GM23248 (cell line): ENCODE data around the gene THOC6. TPM values are rescaled to one million over a fixed set of nuclear protein-coding genes. Genes with fewer than 3 reads are reported as not detected.
A peak's percentile ranks its signal among the peaks of the same experiment; 100 is the strongest.

ENCODE experiments used
- DNase-seq: peaks from one replicate; pipeline ENCODE4 v3.0.0-alpha.2; 2015
- H2AFZ ChIP-seq: fragments of 200-600 bp; sonication (generic); 2 replicates; pipeline ENCODE4 v1.6.1; 2016; ENCODE audit warnings: antibody characterized with exemption
- H3F3A ChIP-seq: fragments of 200-600 bp; sonication (generic); 2 replicates; pipeline ENCODE4 v1.6.1; 2016; ENCODE audit warnings: mild to moderate bottlenecking, antibody characterized with exemption, mixed run types; ENCODE audit not compliant: insufficient read depth
- H3K27ac ChIP-seq: fragments of 200-600 bp; sonication (generic); 2 replicates; pipeline ENCODE4 v1.5.1; 2016; ENCODE audit warnings: mild to moderate bottlenecking
- H3K27me3 ChIP-seq: fragments of 200-600 bp; sonication (generic); replicated peaks from 2 replicates; pipeline ENCODE4 v1.6.1; 2016; ENCODE audit warnings: mild to moderate bottlenecking; ENCODE audit not compliant: insufficient read depth
- H3K36me3 ChIP-seq: fragments of 200-600 bp; sonication (generic); 2 replicates; pipeline ENCODE4 v1.6.1; 2016; ENCODE audit warnings: low read depth, mild to moderate bottlenecking
- H3K4me1 ChIP-seq: fragments of 200-600 bp; sonication (generic); 2 replicates; pipeline ENCODE4 v1.6.1; 2016; ENCODE audit warnings: mild to moderate bottlenecking; ENCODE audit not compliant: insufficient read depth
- H3K4me2 ChIP-seq: fragments of 200-600 bp; sonication (generic); one replicate; pipeline ENCODE4 v1.6.1; 2016; ENCODE audit warnings: mild to moderate bottlenecking; ENCODE audit not compliant: unreplicated experiment
- H3K4me3 ChIP-seq: fragments of 200-600 bp; sonication (generic); 2 replicates; pipeline ENCODE4 v1.5.1; 2016; ENCODE audit warnings: mild to moderate bottlenecking
- H3K79me2 ChIP-seq: fragments of 200-600 bp; sonication (generic); 2 replicates; pipeline ENCODE4 v1.6.1; 2016; ENCODE audit warnings: mild to moderate bottlenecking; ENCODE audit not compliant: insufficient read depth
- H3K9ac ChIP-seq: fragments of 200-600 bp; sonication (generic); 2 replicates; pipeline ENCODE4 v1.6.1; 2016; ENCODE audit warnings: mild to moderate bottlenecking
- H3K9me2 ChIP-seq: fragments of 200-600 bp; sonication (generic); 2 replicates; pipeline ENCODE4 v1.6.1; 2016; ENCODE audit warnings: mixed run types, mild to moderate bottlenecking, moderate library complexity; ENCODE audit not compliant: insufficient read depth
- H3K9me3 ChIP-seq: fragments of 200-600 bp; sonication (generic); one replicate; pipeline ENCODE4 v1.6.1; 2017; ENCODE audit warnings: low read depth
- H4K20me1 ChIP-seq: fragments of 200-600 bp; sonication (generic); 2 replicates; pipeline ENCODE4 v1.6.0; 2016; ENCODE audit not compliant: insufficient read depth
- EZH2 ChIP-seq: fragments of 200-600 bp; sonication (generic); IDR thresholded peaks from 2 replicates; pipeline ENCODE4 v1.6.1; 2018; ENCODE audit warnings: antibody characterized with exemption, mild to moderate bottlenecking; ENCODE audit not compliant: insufficient read depth, poor library complexity, severe bottlenecking
- EZH2phosphoT487 ChIP-seq: fragments of 200-600 bp; sonication (generic); IDR thresholded peaks from 2 replicates; pipeline ENCODE4 v1.6.1; 2018; ENCODE audit warnings: antibody characterized with exemption, moderate library complexity, mild to moderate bottlenecking, low read depth; ENCODE audit not compliant: insufficient read depth
- WGBS, 2 experiments: methylation state at CpG; one replicate each; pipeline ENCODE4 v1.1.6; 2015 to 2017; ENCODE audit warnings: low lambda C conversion rate in 2 of 2, low coverage in 1 of 2; ENCODE audit errors: missing lambda C conversion rate in 2 of 2; 5-methylcytosine and 5-hydroxymethylcytosine counted together
- in situ Hi-C: fragments of 300-500 bp; cut with MboI; formaldehyde crosslinking; loops from 2 replicates; pipeline ENCODE4 v1.15.0; 2020
- polyA plus RNA-seq: library from polyadenylated mRNA; unstranded; fragments of >200 nt; fragmentation: Nextera tagmentation; extraction: Ambion mirVana; gene quantifications from 2 replicates; pipeline ENCODE4 v1.2.1, GENCODE V29; 2016
- total RNA-seq: library from RNA; depleted of rRNA; stranded (reverse); fragments of >200 nt; shearing (Covaris generic); gene quantifications from 2 replicates; pipeline ENCODE4 v1.2.3, GENCODE V29; 2014

The THOC6 gene
- total and polyA plus RNA-seq, 2 experiments from 2014 or later = 17.7 to 22.4 TPM

DNA sequence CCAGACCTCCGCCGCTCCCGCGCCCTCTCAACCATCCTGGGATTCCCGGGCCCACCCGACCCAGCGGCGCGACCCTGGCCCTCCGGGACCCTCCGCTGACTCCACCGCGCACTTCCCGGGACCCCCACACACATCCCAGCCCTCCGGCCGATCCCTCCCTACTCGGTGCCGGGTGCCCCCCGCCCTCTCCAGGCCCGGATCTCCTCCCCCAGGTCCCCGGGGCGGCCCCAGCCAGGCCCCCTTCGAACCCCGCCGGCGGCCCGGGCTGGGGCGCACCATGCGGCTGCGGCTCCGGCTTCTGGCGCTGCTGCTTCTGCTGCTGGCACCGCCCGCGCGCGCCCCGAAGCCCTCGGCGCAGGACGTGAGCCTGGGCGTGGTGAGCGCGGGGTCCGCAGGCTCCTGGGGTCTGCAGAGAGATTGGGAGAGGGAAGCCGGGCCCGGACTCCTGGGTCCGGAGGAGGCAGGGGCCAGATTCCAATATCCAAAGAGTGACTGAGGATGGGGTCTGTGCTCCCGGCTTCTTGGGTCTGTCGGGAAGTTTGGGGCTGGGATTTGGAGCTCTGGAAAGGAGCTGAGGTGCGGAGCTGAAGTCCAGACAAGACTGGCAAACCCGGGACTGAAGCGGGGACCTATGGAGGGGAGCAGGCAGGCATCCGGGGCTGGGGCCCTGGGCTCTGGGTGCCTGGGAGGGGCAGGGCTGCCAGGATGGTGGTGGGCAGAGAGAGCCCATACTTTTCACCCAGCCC, 23.0 kb downstream of the THOC6 start:
- Histone ChIP-seq H3K9me2 (no peaks in the 10 kb centered on the region), H4K20me1 (no peaks in the 10 kb centered on the region), H3K9me3 (no peaks in the 10 kb centered on the region), H3K36me3 (no peaks in the 10 kb centered on the region), H3K27me3 (peaks cover 37% of the 10 kb centered on the region), H3K4me2 (peak overlapping the region; percentile 84), H2AFZ (no peak overlapping the region), H3K4me1 (no peaks in the 10 kb centered on the region), H3K79me2 (no peaks in the 10 kb centered on the region), H3K27ac (no peak overlapping the region), H3K4me3 (peak overlapping the region; percentile 70; the same call in 1 of the 2 replicates), H3K9ac (no peak overlapping the region), H3F3A (no peaks in the 10 kb centered on the region)
- WGBS, 2 experiments = 4 to 8% methylated on average over 20 to 49 of the region's 54 CpGs
- peak; percentile 70 for TF ChIP-seq EZH2phosphoT487
- TF ChIP-seq EZH2 = peak; percentile 89
- in situ Hi-C loops = no loop called here
- peak; percentile 17 for DNase-seq

DNA sequence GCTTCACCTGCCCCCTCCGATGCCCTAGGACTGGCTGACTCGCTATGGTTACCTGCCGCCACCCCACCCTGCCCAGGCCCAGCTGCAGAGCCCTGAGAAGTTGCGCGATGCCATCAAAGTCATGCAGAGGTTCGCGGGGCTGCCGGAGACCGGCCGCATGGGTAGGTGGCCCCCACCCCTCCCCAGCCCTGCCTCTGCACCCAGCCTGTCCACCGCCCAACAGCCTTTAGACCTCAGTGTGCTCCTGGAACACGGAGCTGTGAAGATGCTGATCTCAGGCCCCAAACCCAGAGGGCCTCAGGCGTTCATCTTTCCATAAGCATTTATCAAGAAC, 23.5 kb downstream of the THOC6 start:
- 20 to 63% methylated on average over 3 to 9 of the region's 13 CpGs for WGBS, 2 experiments
- in situ Hi-C loops = no loop called here
- no peak for TF ChIP-seq EZH2
- TF ChIP-seq EZH2phosphoT487 = no peak
- no peaks in the 10 kb centered on the region for H3K9me3 ChIP-seq
- no peak overlapping the region for H3K9ac ChIP-seq
- no peaks in the 10 kb centered on the region for H4K20me1 ChIP-seq
- DNase-seq = no peak
- H3F3A ChIP-seq = no peaks in the 10 kb centered on the region
- H3K9me2 ChIP-seq = no peaks in the 10 kb centered on the region
- no peak overlapping the region for H3K4me3 ChIP-seq
- no peak overlapping the region for H2AFZ ChIP-seq
- no peaks in the 10 kb centered on the region for H3K36me3 ChIP-seq
- no peak overlapping the region for H3K27ac ChIP-seq
- H3K79me2 ChIP-seq = no peaks in the 10 kb centered on the region
- H3K27me3 ChIP-seq = peaks cover 37% of the 10 kb centered on the region
- H3K4me1 ChIP-seq = no peaks in the 10 kb centered on the region
- H3K4me2 ChIP-seq = no peak overlapping the region

DNA sequence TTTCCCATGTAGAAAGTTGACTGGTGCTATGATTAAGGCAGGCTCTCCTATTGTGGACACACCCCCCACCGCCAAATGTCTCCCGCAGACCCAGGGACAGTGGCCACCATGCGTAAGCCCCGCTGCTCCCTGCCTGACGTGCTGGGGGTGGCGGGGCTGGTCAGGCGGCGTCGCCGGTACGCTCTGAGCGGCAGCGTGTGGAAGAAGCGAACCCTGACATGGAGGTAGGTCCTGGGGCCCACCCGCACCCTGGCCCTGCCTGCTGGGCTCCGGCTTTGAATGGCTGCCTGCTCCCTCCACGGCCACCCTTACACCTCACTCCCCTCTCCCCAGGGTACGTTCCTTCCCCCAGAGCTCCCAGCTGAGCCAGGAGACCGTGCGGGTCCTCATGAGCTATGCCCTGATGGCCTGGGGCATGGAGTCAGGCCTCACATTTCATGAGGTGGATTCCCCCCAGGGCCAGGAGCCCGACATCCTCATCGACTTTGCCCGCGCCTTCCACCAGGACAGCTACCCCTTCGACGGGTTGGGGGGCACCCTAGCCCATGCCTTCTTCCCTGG, 26.2 kb downstream of the THOC6 start:
- Histone ChIP-seq H3K27ac (no peak overlapping the region), H3K9me3 (no peaks in the 10 kb centered on the region), H3K4me3 (no peak overlapping the region), H2AFZ (no peak overlapping the region), H3K4me2 (no peak overlapping the region), H3K9me2 (no peaks in the 10 kb centered on the region), H3K27me3 (peaks cover 32% of the 10 kb centered on the region), H3F3A (no peaks in the 10 kb centered on the region), H3K36me3 (no peaks in the 10 kb centered on the region), H3K9ac (no peak overlapping the region), H4K20me1 (no peaks in the 10 kb centered on the region), H3K4me1 (no peaks in the 10 kb centered on the region), H3K79me2 (no peaks in the 10 kb centered on the region)
- WGBS, 2 experiments = 79 to 80% methylated on average over 16 to 26 of the region's 26 CpGs
- TF ChIP-seq EZH2 = no peak
- no peak for TF ChIP-seq EZH2phosphoT487
- DNase-seq = no peak
- in situ Hi-C loops = no loop called here

DNA sequence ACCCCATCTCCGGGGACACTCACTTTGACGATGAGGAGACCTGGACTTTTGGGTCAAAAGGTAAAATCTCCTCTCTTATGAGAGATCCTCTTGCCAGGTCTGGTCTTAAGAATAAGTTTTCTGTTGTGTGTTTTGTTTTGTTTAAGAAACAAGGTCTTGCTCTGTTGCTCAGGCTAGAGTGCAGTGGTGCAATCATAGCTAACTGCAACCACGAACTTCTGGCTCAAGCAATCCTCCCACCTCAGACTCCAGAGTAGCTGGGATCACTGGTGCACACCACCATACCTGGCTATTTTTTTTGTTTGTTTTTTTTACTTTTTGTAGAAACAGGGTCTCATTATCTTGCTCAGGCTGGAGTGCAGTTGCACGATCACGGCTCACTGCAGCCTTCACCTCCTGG, 26.7 kb downstream of the THOC6 start:
- H3K79me2 ChIP-seq = no peaks in the 10 kb centered on the region
- H3K36me3 ChIP-seq = no peaks in the 10 kb centered on the region
- TF ChIP-seq EZH2 (no peak), EZH2phosphoT487 (no peak)
- no peaks in the 10 kb centered on the region for H3K9me3 ChIP-seq
- no peak overlapping the region for H3K9ac ChIP-seq
- H3F3A ChIP-seq = no peaks in the 10 kb centered on the region
- H3K27ac ChIP-seq = no peak overlapping the region
- no peak overlapping the region for H3K4me2 ChIP-seq
- 73 to 75% methylated on average over 5 of the region's 5 CpGs for WGBS, 2 experiments
- H3K27me3 ChIP-seq = peaks cover 29% of the 10 kb centered on the region
- no peaks in the 10 kb centered on the region for H3K4me1 ChIP-seq
- DNase-seq = no peak
- no peaks in the 10 kb centered on the region for H3K9me2 ChIP-seq
- in situ Hi-C loops = no loop called here
- no peaks in the 10 kb centered on the region for H4K20me1 ChIP-seq
- no peak overlapping the region for H2AFZ ChIP-seq
- no peak overlapping the region for H3K4me3 ChIP-seq
